ENCODE results near the gene CDH26. TPM values are rescaled to one million over a fixed set of nuclear protein-coding genes. Genes with fewer than 3 reads are reported as not detected.

CDH26 gene
- total RNA-seq (2022) (1.2 and 1.5 TPM in 2 replicates), Bru-seq, nascent RNA (percentile 40 among the genes with signal in this experiment), BruChase-seq, experiment 1, labeled RNA remaining after a 2-hour chase (percentile 49 among the genes with signal in this experiment), BruChase-seq, experiment 2, labeled RNA remaining after a 6-hour chase (percentile 44 among the genes with signal in this experiment)
- long read RNA-seq, partial matches to known transcripts: 0 of 1 reads
- long read RNA-seq, other reads (novel, unspliced or antisense): 1 of 1 reads

- no peaks in the 10 kb centered on the region for H3K36me3 ChIP-seq (ENCODE audit: control insufficient read depth, insufficient read depth, low read length)
- BruUV-seq (replicated peaks): no TSS peak
- TF ChIP-seq CTCF (IDR thresholded peaks at IDR 0.05; ENCODE audit: insufficient read depth in 1 of 2, low read depth in 1 of 2, low read length in 1 of 2, severe bottlenecking in 1 of 2, unreplicated experiment in 1 of 2): no peak
- H3K27ac Mint-ChIP-seq (ENCODE audit: unreplicated experiment): no peak within 1 kb of the TSS
- no peaks in the 10 kb centered on the region for H3K27me3 Mint-ChIP-seq (ENCODE audit: insufficient read depth, unreplicated experiment)
- H3K4me1 Mint-ChIP-seq (ENCODE audit: low read depth, unreplicated experiment): peaks cover 35% of the 10 kb centered on the region
- no peaks in the 10 kb centered on the region for H3K9me3 Mint-ChIP-seq (ENCODE audit: unreplicated experiment)
- no peak for DNase-seq
- intact Hi-C loops (cut with micrococcal nuclease; ENCODE audit: unreplicated experiment): no loop called here
- peak within 1 kb of the TSS; percentile 30 for H3K4me3 Mint-ChIP-seq (ENCODE audit: unreplicated experiment)
- POLR2A ChIA-PET: interaction anchor here (0.7 to 1.0 kb wide), 2 partner anchors 18 to 55 kb away, joined by 3 to 4 read pairs; partner anchors contain the start of genes FAM217B and PPP1R3D
- H3K4me1 ChIP-seq: peaks cover 33% of the 10 kb centered on the region
- 0 out of 2 replicates have a peak within 1 kb of the TSS, but pooled peaks have one; percentile 3 for H3K4me3 ChIP-seq (ENCODE audit: low read depth, low read length)
- H3K27me3 ChIP-seq (replicated peaks; ENCODE audit: control insufficient read depth, insufficient read depth, low read length): no peaks in the 10 kb centered on the region
- CTCF ChIA-PET: interaction anchor here (0.6 to 2.2 kb wide), 4 partner anchors 14 to 150 kb away, joined by 3 to 16 read pairs (median 4); partner anchors contain the start of gene SYCP2
- H3K9me3 ChIP-seq: no peaks in the 10 kb centered on the region
- no peaks in the 10 kb centered on the region for H3K36me3 Mint-ChIP-seq (ENCODE audit: insufficient read depth, unreplicated experiment)
Observed at GRCh38 chr20:59958123-59958522, at the start of gene CDH26. Gene CDH26, plus strand, starts transcription at chr20:59958423. Its CDS starts 304 bp downstream, at chr20:59958727.

GRCh38 chr20:59908855-59909254 is 49.4 kb upstream of the CDH26 start:
- Histone ChIP-seq H3K4me3 (ENCODE audit: low read depth, low read length) (no peak overlapping the region), H3K9me3 (0 out of 2 replicates have a peak, but pooled peaks cover 3% of the 10 kb centered on the region), H3K4me1 (no peaks in the 10 kb centered on the region), H3K36me3 (ENCODE audit: control insufficient read depth, insufficient read depth, low read length) (no peaks in the 10 kb centered on the region), H3K27me3 (replicated peaks; ENCODE audit: control insufficient read depth, insufficient read depth, low read length) (no peaks in the 10 kb centered on the region)
- Mint-ChIP-seq H3K27me3 (ENCODE audit: insufficient read depth, unreplicated experiment) (no peaks in the 10 kb centered on the region), H3K36me3 (ENCODE audit: insufficient read depth, unreplicated experiment) (no peaks in the 10 kb centered on the region), H3K4me3 (ENCODE audit: unreplicated experiment) (no peak overlapping the region), H3K27ac (ENCODE audit: unreplicated experiment) (no peak overlapping the region), H3K4me1 (ENCODE audit: low read depth, unreplicated experiment) (no peaks in the 10 kb centered on the region), H3K9me3 (ENCODE audit: unreplicated experiment) (no peaks in the 10 kb centered on the region)
- TF ChIP-seq CTCF (IDR thresholded peaks at IDR 0.05; ENCODE audit: insufficient read depth in 1 of 2, low read depth in 1 of 2, low read length in 1 of 2, severe bottlenecking in 1 of 2, unreplicated experiment in 1 of 2): no peak
- intact Hi-C loops (cut with micrococcal nuclease; ENCODE audit: unreplicated experiment): no loop called here
- POLR2A ChIA-PET: no interaction called here
- no TSS peak for BruUV-seq (replicated peaks)
- CTCF ChIA-PET: no interaction called here
- DNase-seq: no peak

- Histone ChIP-seq H3K4me3 (ENCODE audit: low read depth, low read length) (no peak overlapping the region), H3K9me3 (0 out of 2 replicates have a peak, but pooled peaks cover 3% of the 10 kb centered on the region), H3K4me1 (no peaks in the 10 kb centered on the region), H3K27me3 (replicated peaks; ENCODE audit: control insufficient read depth, insufficient read depth, low read length) (no peaks in the 10 kb centered on the region), H3K36me3 (ENCODE audit: control insufficient read depth, insufficient read depth, low read length) (no peaks in the 10 kb centered on the region)
- TF ChIP-seq CTCF (IDR thresholded peaks at IDR 0.05; ENCODE audit: insufficient read depth in 1 of 2, low read depth in 1 of 2, low read length in 1 of 2, severe bottlenecking in 1 of 2, unreplicated experiment in 1 of 2): no peak
- BruUV-seq (replicated peaks): no TSS peak
- intact Hi-C loops (cut with micrococcal nuclease; ENCODE audit: unreplicated experiment): no loop called here
- no peak for DNase-seq
- H3K36me3 Mint-ChIP-seq (ENCODE audit: insufficient read depth, unreplicated experiment): peaks cover 7% of the 10 kb centered on the region
- no peak overlapping the region for H3K4me3 Mint-ChIP-seq (ENCODE audit: unreplicated experiment)
- H3K27ac Mint-ChIP-seq (ENCODE audit: unreplicated experiment): no peak overlapping the region
- CTCF ChIA-PET: interaction anchor here (0.6 to 1.6 kb wide), 3 partner anchors 26 to 48 kb away, joined by 3 to 6 read pairs (median 5); partner anchors contain the start of gene FAM217B
- H3K4me1 Mint-ChIP-seq (ENCODE audit: low read depth, unreplicated experiment): no peaks in the 10 kb centered on the region
- POLR2A ChIA-PET: interaction anchor here (1.0 kb wide), 1 partner anchor 29 kb away, joined by 3 read pairs; the partner anchor contains the start of genes FAM217B and PPP1R3D
- no peaks in the 10 kb centered on the region for H3K27me3 Mint-ChIP-seq (ENCODE audit: insufficient read depth, unreplicated experiment)
- no peaks in the 10 kb centered on the region for H3K9me3 Mint-ChIP-seq (ENCODE audit: unreplicated experiment)
Observed at GRCh38 chr20:59911041-59911440, 47.2 kb upstream of the CDH26 start.

Data from Caco-2 (cell line).